IMR-90 (cell line): Measurements from ENCODE around the gene TFAP2C.

Experiments used
- BHLHE40 ChIP-seq: fragments of 150-350 bp; IDR thresholded peaks from 2 replicates; pipeline ENCODE4 v1.6.1; 2016; ENCODE audit warnings: mild to moderate bottlenecking, low read depth, low read length
- CHD1 ChIP-seq: IDR thresholded peaks from 2 replicates; pipeline ENCODE4 v1.6.1; 2012; ENCODE audit warnings: low read depth, low read length, improper control_type of control experiment
- FOS ChIP-seq: fragments of 150-350 bp; IDR thresholded peaks from 2 replicates; pipeline ENCODE4 v1.6.1; 2016; ENCODE audit warnings: low read depth, low read length
- MAFK ChIP-seq: IDR thresholded peaks from 2 replicates; pipeline ENCODE4 v1.6.1; 2012; ENCODE audit warnings: low read depth, low read length, improper control_type of control experiment
- MAZ ChIP-seq: IDR thresholded peaks from 2 replicates; pipeline ENCODE4 v1.6.1; 2012; ENCODE audit warnings: low read depth, mild to moderate bottlenecking, low read length, improper control_type of control experiment, moderate library complexity, borderline replicate concordance
- MXI1 ChIP-seq: IDR thresholded peaks from 2 replicates; pipeline ENCODE4 v1.6.1; 2012; ENCODE audit warnings: low read depth, mild to moderate bottlenecking, low read length, moderate library complexity, borderline replicate concordance
- NFE2L2 ChIP-seq: fragments of 150-350 bp; IDR thresholded peaks from 2 replicates; pipeline ENCODE4 v1.6.1; 2016; ENCODE audit warnings: low read depth, mild to moderate bottlenecking, low read length
- POLR2A ChIP-seq: IDR thresholded peaks from 2 replicates; pipeline ENCODE4 v1.6.1; 2012; ENCODE audit warnings: mild to moderate bottlenecking, low read depth, low read length
- RAD21 ChIP-seq: IDR thresholded peaks from 2 replicates; pipeline ENCODE4 v1.6.1; 2012; ENCODE audit warnings: low read length, improper control_type of control experiment
- RFX5 ChIP-seq: IDR thresholded peaks from 2 replicates; pipeline ENCODE4 v1.8.0; 2012; ENCODE audit warnings: low read depth, mild to moderate bottlenecking, low read length, moderate library complexity
- SMC3 ChIP-seq: fragments of 150-350 bp; IDR thresholded peaks from 2 replicates; pipeline ENCODE4 v1.6.1; 2016; ENCODE audit warnings: low read depth, mild to moderate bottlenecking, antibody characterized with exemption, low read length, moderate library complexity
- TF ChIP-seq, protein P1 (sequence below): conservative IDR thresholded peaks from 2 replicates; pipeline ENCODE4 v1.5.1; 2012; ENCODE audit warnings: mild to moderate bottlenecking, low read depth, low read length, improper control_type of control experiment
- TF ChIP-seq, protein P2 (sequence below): fragments of 150-350 bp; IDR thresholded peaks from 2 replicates; pipeline ENCODE4 v1.6.1; 2017; ENCODE audit warnings: mild to moderate bottlenecking, antibody characterized with exemption, low read length, low read depth

DNA sequence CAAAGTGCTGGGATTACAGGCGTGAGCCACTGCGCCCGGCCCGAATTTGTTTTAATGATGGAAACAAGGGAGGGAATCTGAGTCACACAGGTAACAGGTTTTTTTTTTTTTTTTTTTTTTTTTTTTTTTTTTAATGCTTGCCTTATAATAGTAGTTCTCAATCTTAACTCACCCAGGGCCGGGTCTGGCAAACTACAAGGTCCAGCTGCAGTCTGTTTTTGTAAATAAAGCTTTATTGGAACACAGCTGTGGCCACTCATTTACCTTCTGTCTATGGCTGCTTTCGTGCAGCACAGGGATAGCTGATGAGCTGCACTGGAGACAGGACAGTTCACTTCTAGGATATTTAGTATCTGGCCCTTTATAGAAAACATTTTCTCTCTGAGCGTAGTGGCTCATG, 58.0 kb downstream of the TFAP2C start:
- TF ChIP-seq POLR2A (no peak), CHD1 (no peak), NFE2L2 (no peak), MAFK (no peak), RAD21 (no peak), FOS (no peak), RFX5 (no peak), BHLHE40 (no peak), SMC3 (no peak), MAZ (no peak), MXI1 (no peak)
- TF ChIP-seq, protein P1, sequence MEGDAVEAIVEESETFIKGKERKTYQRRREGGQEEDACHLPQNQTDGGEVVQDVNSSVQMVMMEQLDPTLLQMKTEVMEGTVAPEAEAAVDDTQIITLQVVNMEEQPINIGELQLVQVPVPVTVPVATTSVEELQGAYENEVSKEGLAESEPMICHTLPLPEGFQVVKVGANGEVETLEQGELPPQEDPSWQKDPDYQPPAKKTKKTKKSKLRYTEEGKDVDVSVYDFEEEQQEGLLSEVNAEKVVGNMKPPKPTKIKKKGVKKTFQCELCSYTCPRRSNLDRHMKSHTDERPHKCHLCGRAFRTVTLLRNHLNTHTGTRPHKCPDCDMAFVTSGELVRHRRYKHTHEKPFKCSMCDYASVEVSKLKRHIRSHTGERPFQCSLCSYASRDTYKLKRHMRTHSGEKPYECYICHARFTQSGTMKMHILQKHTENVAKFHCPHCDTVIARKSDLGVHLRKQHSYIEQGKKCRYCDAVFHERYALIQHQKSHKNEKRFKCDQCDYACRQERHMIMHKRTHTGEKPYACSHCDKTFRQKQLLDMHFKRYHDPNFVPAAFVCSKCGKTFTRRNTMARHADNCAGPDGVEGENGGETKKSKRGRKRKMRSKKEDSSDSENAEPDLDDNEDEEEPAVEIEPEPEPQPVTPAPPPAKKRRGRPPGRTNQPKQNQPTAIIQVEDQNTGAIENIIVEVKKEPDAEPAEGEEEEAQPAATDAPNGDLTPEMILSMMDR: no peak
- TF ChIP-seq, protein P2, sequence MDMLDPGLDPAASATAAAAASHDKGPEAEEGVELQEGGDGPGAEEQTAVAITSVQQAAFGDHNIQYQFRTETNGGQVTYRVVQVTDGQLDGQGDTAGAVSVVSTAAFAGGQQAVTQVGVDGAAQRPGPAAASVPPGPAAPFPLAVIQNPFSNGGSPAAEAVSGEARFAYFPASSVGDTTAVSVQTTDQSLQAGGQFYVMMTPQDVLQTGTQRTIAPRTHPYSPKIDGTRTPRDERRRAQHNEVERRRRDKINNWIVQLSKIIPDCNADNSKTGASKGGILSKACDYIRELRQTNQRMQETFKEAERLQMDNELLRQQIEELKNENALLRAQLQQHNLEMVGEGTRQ: no peak
